Osteocyte (in vitro differentiated cells): ENCODE data around the gene INTS6L. TPM values are rescaled to one million over a fixed set of nuclear protein-coding genes. Genes with fewer than 3 reads are reported as not detected.
"Not testable (repeated sequence)": the region's sequence is repeated elsewhere in the genome, so short reads cannot be mapped to it uniquely, and the experiment has no call there.

ENCODE experiments used
- DNase-seq: peaks from one replicate; pipeline ENCODE4 v3.0.0; 2021; ENCODE audit warnings: mixed read lengths; ENCODE audit not compliant: unreplicated experiment; ENCODE audit errors: extremely low spot score
- H3K27ac Mint-ChIP-seq: one replicate; pipeline ENCODE4 v1.8.0; 2021; ENCODE audit warnings: mild to moderate bottlenecking, mixed read lengths; ENCODE audit not compliant: unreplicated experiment
- H3K27me3 Mint-ChIP-seq: one replicate; pipeline ENCODE4 v1.8.0; 2021; ENCODE audit warnings: mixed read lengths; ENCODE audit not compliant: unreplicated experiment
- H3K36me3 Mint-ChIP-seq: one replicate; pipeline ENCODE4 v1.8.0; 2021; ENCODE audit warnings: mixed read lengths; ENCODE audit not compliant: unreplicated experiment
- H3K4me1 Mint-ChIP-seq: one replicate; pipeline ENCODE4 v1.8.0; 2021; ENCODE audit warnings: mixed read lengths; ENCODE audit not compliant: unreplicated experiment
- H3K4me3 Mint-ChIP-seq: one replicate; pipeline ENCODE4 v1.8.0; 2021; ENCODE audit warnings: mild to moderate bottlenecking, moderate library complexity, mixed read lengths; ENCODE audit not compliant: unreplicated experiment
- H3K9me3 Mint-ChIP-seq: one replicate; pipeline ENCODE4 v1.8.0; 2021; ENCODE audit warnings: mixed read lengths; ENCODE audit not compliant: unreplicated experiment
- CTCF ChIP-seq: fragments of 200-600 bp; sonication (generic); IDR thresholded peaks from 2 replicates; pipeline ENCODE4 v1.5.0; 2021; ENCODE audit warnings: antibody characterized with exemption, mild to moderate bottlenecking, moderate library complexity
- total RNA-seq: library from RNA; stranded (reverse); gene quantifications from 2 replicates; pipeline ENCODE4 v1.2.1, GENCODE V29; 2021

The INTS6L gene
- total RNA-seq, 1 donor from 2014 or later = 5.3 TPM

GRCh38 chrX:135557344-135557743 lies 36.9 kb downstream of the INTS6L start:
- no peak for DNase-seq
- H3K4me1 Mint-ChIP-seq = no peaks in the 10 kb centered on the region
- H3K4me3 Mint-ChIP-seq = no peak overlapping the region
- no peak for TF ChIP-seq CTCF
- H3K9me3 Mint-ChIP-seq = no peaks in the 10 kb centered on the region
- H3K36me3 Mint-ChIP-seq = peaks cover 3% of the 10 kb centered on the region
- H3K27ac Mint-ChIP-seq = no peak overlapping the region
- H3K27me3 Mint-ChIP-seq = no peaks in the 10 kb centered on the region

- DNase-seq = no peak
- Mint-ChIP-seq H3K36me3 (peaks cover 4% of the 10 kb centered on the region), H3K9me3 (peaks cover 13% of the 10 kb centered on the region), H3K27me3 (no peaks in the 10 kb centered on the region), H3K4me3 (no peak overlapping the region), H3K27ac (no peak overlapping the region), H3K4me1 (no peaks in the 10 kb centered on the region)
- peak; percentile 51 for TF ChIP-seq CTCF
Measured at GRCh38 chrX:135572436-135572835, 52.0 kb downstream of the INTS6L start.

DNA sequence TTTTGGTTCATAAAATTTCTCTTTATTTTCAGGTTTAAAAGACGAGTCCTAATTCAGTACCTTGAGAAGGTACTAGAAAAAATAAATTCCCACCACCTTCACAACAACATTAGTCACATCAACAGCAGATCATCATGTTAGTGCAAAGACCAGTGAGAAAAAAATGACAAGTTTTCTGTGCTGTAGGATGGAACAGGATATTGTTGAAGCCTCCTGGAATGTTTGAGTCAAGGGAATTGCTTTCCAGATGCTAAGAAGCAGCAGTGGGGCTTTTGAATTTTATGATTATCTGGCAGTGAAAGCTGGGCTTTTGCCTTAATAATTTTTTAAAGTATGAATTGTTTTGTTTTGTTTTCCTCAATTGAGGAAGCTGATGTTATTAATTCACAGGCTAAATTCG lies 61.0 kb downstream of the INTS6L start:
- no peak for TF ChIP-seq CTCF
- Mint-ChIP-seq H3K27me3 (no peaks in the 10 kb centered on the region), H3K4me1 (no peaks in the 10 kb centered on the region), H3K4me3 (no peak overlapping the region), H3K9me3 (peaks cover 7% of the 10 kb centered on the region), H3K27ac (no peak overlapping the region), H3K36me3 (peaks cover 19% of the 10 kb centered on the region)
- no peak for DNase-seq

DNA sequence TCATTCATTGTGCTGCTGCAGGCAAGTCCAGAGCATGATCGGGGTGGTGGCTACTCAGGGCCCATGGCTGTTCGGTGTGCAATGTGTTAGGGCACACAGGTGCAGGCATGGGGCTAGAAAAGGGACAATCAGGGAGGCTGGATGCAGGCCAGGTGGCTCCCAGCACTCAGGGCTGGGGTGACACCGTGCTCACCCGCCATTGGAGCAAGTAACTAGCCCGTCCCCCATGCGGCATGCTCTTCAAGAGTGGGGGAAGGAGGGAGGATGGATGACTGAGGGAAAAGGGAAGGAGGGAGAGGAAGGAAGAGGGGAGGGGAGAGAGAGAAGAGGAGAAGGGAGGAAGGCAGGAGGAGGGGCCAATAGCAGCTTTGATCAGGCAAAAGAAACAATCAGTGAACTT lies 64.7 kb downstream of the INTS6L start:
- Mint-ChIP-seq H3K4me1 (no peaks in the 10 kb centered on the region), H3K9me3 (peaks cover 4% of the 10 kb centered on the region), H3K36me3 (peaks cover 5% of the 10 kb centered on the region), H3K4me3 (no peak overlapping the region), H3K27ac (no peak overlapping the region), H3K27me3 (no peaks in the 10 kb centered on the region)
- no peak for DNase-seq
- TF ChIP-seq CTCF = no peak

GRCh38 chrX:135591871-135592270 lies 71.4 kb downstream of the INTS6L start:
- H3K9me3 Mint-ChIP-seq = peaks cover 4% of the 10 kb centered on the region
- H3K36me3 Mint-ChIP-seq = no peaks in the 10 kb centered on the region
- H3K27me3 Mint-ChIP-seq = no peaks in the 10 kb centered on the region
- H3K4me3 Mint-ChIP-seq = no peak overlapping the region
- no peaks in the 10 kb centered on the region for H3K4me1 Mint-ChIP-seq
- DNase-seq = no peak
- no peak overlapping the region for H3K27ac Mint-ChIP-seq
- no peak for TF ChIP-seq CTCF

GRCh38 chrX:135594049-135594448 lies 73.6 kb downstream of the INTS6L start:
- H3K9me3 Mint-ChIP-seq = not testable (repeated sequence)

DNA sequence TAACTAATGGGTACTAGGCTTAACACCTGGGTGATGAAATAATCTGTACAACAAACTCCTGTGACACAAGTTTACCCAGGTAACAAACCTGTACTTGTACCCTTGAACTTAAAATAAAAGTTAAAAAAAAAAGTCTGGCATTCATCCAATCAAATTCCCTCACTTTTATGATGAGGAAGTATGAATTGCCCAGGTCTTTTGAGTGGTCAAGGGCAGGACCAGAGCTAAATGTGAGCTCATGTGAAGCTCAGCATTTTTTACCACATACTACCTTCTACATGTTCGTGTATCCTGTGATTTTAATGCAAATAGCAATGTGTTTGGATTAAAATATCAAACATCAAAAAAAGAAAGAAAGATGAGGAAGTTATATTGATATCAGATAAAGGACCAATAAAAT lies 74.0 kb downstream of the INTS6L start:
- not testable (repeated sequence) for H3K4me3 Mint-ChIP-seq, H3K27ac Mint-ChIP-seq, H3K4me1 Mint-ChIP-seq, H3K27me3 Mint-ChIP-seq, H3K9me3 Mint-ChIP-seq, DNase-seq, H3K36me3 Mint-ChIP-seq

More at GRCh38 chrX:135594049-135594448, 73.6 kb downstream of the INTS6L start:
- not testable (repeated sequence) for H3K27ac Mint-ChIP-seq, H3K4me3 Mint-ChIP-seq, DNase-seq, H3K27me3 Mint-ChIP-seq, H3K36me3 Mint-ChIP-seq, H3K4me1 Mint-ChIP-seq
